GM12878 (cell line): ENCODE data around the gene GNLY.

Experiments used
- CBFB ChIP-seq: IDR thresholded peaks from 2 replicates; pipeline ENCODE4 v1.6.1; 2016; ENCODE audit warnings: antibody characterized with exemption, low read depth
- EP300 ChIP-seq, 2 experiments: fragments of 150-350 bp in 1 of 2; IDR thresholded peaks; 2 replicates each; pipeline ENCODE4 v1.6.1; 2011 to 2012; ENCODE audit warnings: low read depth in 2 of 2, low read length in 2 of 2, borderline replicate concordance in 1 of 2, improper control_type of control experiment in 1 of 2, inconsistent platforms in 1 of 2; ENCODE audit not compliant: control insufficient read depth in 1 of 2
- EZH2 ChIP-seq: IDR thresholded peaks from 2 replicates; pipeline ENCODE4 v1.6.1; 2012; ENCODE audit warnings: low read depth, mild to moderate bottlenecking, control low read depth, inconsistent platforms, low read length, borderline replicate concordance; ENCODE audit not compliant: control insufficient read depth
- HDAC2 ChIP-seq: fragments of 200-600 bp; sonication (generic); IDR thresholded peaks from 2 replicates; pipeline ENCODE4 v1.6.1; 2017
- IKZF1 ChIP-seq: fragments of 450-650 bp; conservative IDR thresholded peaks from 2 replicates; pipeline ENCODE4 v1.6.1; 2017; ENCODE audit warnings: antibody characterized with exemption, mild to moderate bottlenecking
- POLR2AphosphoS5 ChIP-seq: IDR thresholded peaks from 2 replicates; pipeline ENCODE4 v1.6.1; 2011; ENCODE audit warnings: mild to moderate bottlenecking, low read length, inconsistent platforms
- TF ChIP-seq, protein P1 (sequence below), 3 experiments: IDR thresholded peaks in 2 of 3; conservative IDR thresholded peaks in 1 of 3; 2 replicates each; pipeline ENCODE4 v1.5.1; 2011; ENCODE audit warnings: low read depth in 3 of 3, low read length in 3 of 3, mild to moderate bottlenecking in 3 of 3, control low read depth in 2 of 3, moderate library complexity in 2 of 3, inconsistent platforms in 1 of 3, mixed read lengths in 1 of 3; ENCODE audit not compliant: control insufficient read depth in 2 of 3, insufficient read depth in 1 of 3; ENCODE audit errors: extremely low read depth in 1 of 3
- TF ChIP-seq, protein P2 (sequence below): fragments of 450-650 bp; IDR thresholded peaks from 2 replicates; pipeline ENCODE4 v1.6.1; 2016; ENCODE audit warnings: mild to moderate bottlenecking
- TF ChIP-seq, protein P3 (sequence below): IDR thresholded peaks from 2 replicates; pipeline ENCODE4 v1.6.1; 2011; ENCODE audit warnings: low read depth, mild to moderate bottlenecking, low read length, moderate library complexity, borderline replicate concordance; ENCODE audit errors: extremely low read depth

DNA sequence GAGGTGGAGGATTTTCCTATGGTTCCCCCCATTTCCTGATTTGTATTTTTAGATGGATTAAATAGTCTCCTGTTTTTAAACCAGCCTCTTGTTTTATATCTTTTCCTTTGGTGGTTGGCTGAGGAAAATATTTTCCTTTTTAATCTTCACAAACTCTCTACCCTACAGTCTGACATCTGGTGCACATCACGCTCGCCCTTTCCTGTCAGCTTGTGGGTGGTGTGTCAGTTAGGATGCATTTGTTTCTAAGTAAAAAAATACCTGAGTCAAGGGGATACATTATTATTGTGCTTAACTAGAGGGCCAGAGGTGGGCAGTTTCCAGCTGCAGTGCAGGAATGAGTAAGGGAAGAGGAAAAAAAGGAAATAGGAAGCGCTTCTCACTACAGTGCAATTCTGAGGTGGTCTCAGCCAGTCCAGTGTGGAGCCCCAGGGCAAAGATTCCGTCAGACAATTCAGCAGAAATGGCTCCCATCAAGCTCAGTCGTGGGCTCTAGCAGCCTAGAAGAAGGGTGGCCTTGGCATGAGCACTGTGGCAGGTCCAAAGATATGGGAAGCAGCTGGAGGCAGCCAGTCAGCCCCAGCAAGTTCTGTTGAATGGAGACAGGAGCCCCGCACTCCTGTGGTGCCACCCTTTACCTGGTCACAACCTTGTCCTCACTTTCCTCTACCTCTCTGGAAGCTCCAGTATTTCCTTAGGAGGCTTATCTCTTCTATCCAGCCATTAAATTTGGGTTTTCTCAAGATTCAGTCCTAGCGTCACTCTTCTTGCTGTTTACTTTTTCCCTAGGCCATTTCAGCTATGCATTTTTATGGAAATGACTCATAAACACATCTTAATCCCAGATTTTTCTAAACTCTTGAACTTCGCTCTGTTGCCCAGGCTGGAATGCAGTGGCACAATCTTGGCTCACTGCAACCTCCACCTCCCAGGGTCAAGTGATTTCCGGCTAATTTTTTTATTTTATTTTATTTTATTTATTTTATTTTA lies 44.7 kb upstream of the GNLY start:
- TF ChIP-seq HDAC2 (no peak), CBFB (no peak), EP300 (IDR thresholded peaks at IDR 0.05; ENCODE audit: borderline replicate concordance in 1 of 2, control insufficient read depth in 1 of 2, low read depth in 2 of 2, low read length in 2 of 2) (no peak), EZH2 (no peak), POLR2AphosphoS5 (no peak), IKZF1 (no peak)
- TF ChIP-seq, protein P1, sequence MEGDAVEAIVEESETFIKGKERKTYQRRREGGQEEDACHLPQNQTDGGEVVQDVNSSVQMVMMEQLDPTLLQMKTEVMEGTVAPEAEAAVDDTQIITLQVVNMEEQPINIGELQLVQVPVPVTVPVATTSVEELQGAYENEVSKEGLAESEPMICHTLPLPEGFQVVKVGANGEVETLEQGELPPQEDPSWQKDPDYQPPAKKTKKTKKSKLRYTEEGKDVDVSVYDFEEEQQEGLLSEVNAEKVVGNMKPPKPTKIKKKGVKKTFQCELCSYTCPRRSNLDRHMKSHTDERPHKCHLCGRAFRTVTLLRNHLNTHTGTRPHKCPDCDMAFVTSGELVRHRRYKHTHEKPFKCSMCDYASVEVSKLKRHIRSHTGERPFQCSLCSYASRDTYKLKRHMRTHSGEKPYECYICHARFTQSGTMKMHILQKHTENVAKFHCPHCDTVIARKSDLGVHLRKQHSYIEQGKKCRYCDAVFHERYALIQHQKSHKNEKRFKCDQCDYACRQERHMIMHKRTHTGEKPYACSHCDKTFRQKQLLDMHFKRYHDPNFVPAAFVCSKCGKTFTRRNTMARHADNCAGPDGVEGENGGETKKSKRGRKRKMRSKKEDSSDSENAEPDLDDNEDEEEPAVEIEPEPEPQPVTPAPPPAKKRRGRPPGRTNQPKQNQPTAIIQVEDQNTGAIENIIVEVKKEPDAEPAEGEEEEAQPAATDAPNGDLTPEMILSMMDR (IDR thresholded peaks at IDR 0.05 in 2 of 3, conservative IDR thresholded peaks at IDR 0.05 in 1 of 3; ENCODE audit: control insufficient read depth in 2 of 3, extremely low read depth in 1 of 3, insufficient read depth in 1 of 3, low read depth in 3 of 3, low read length in 3 of 3): no peak
- TF ChIP-seq, protein P2, sequence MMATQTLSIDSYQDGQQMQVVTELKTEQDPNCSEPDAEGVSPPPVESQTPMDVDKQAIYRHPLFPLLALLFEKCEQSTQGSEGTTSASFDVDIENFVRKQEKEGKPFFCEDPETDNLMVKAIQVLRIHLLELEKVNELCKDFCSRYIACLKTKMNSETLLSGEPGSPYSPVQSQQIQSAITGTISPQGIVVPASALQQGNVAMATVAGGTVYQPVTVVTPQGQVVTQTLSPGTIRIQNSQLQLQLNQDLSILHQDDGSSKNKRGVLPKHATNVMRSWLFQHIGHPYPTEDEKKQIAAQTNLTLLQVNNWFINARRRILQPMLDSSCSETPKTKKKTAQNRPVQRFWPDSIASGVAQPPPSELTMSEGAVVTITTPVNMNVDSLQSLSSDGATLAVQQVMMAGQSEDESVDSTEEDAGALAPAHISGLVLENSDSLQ: no peak
- TF ChIP-seq, protein P3, sequence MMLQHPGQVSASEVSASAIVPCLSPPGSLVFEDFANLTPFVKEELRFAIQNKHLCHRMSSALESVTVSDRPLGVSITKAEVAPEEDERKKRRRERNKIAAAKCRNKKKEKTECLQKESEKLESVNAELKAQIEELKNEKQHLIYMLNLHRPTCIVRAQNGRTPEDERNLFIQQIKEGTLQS: no peak
